PC-3 (cell line): ENCODE results near the gene PNPLA4. TPM values are rescaled to one million over a fixed set of nuclear protein-coding genes. Genes with fewer than 3 reads are reported as not detected.

Experiments used
- ATAC-seq: fragments of 200-7000 bp; cut with Tn5 transposase; 2 replicates; pipeline ENCODE4 v1.9.1; 2020; ENCODE audit warnings: mild to moderate bottlenecking, moderate library complexity
- BruUV-seq: library from RNA; stranded (reverse); fragments of 400-500 nt; replicated peaks from 2 replicates; lab custom pipeline; 2021; lab: Mats Ljungman, UMichigan
- CTCF ChIA-PET: fragments of 300-600 bp; sonication (Branson Sonifier 250); formaldehyde crosslinking; loops from one replicate; lab custom pipeline; 2022; ENCODE audit warnings: antibody characterized with exemption; lab: Charles Lee
- POLR2A ChIA-PET: fragments of 300-600 bp; sonication (Branson Sonifier 250); formaldehyde crosslinking; loops from one replicate; lab custom pipeline; 2022; ENCODE audit warnings: antibody characterized with exemption; ENCODE audit not compliant: unreplicated experiment; lab: Charles Lee
- DNase-seq: peaks from one replicate; pipeline ENCODE4 v3.0.0-alpha.2; 2015
- H2AFZ ChIP-seq: fragments of 300-600 bp; sonication (generic); 2 replicates; pipeline ENCODE4 v1.6.0; 2016; ENCODE audit warnings: antibody characterized with exemption, low read length
- H3F3A ChIP-seq: fragments of 300-600 bp; sonication (generic); one replicate; pipeline ENCODE4 v1.6.0; 2017; ENCODE audit warnings: antibody characterized with exemption, low read length, control low read depth, mild to moderate bottlenecking; ENCODE audit not compliant: unreplicated experiment
- H3K27ac ChIP-seq: fragments of 300-600 bp; sonication (generic); 2 replicates; pipeline ENCODE4 v1.5.1; 2016; ENCODE audit warnings: mild to moderate bottlenecking, low read length
- H3K27me3 ChIP-seq: fragments of 300-600 bp; sonication (generic); 2 replicates; pipeline ENCODE4 v1.6.1; 2016; ENCODE audit warnings: low read length, mixed read lengths
- H3K36me3 ChIP-seq: fragments of 300-600 bp; sonication (generic); 2 replicates; pipeline ENCODE4 v1.6.1; 2016; ENCODE audit warnings: low read depth, mixed run types, low read length, mixed read lengths
- H3K4me1 ChIP-seq: fragments of 300-600 bp; sonication (generic); 2 replicates; pipeline ENCODE4 v1.5.1; 2016; ENCODE audit warnings: low read length; ENCODE audit not compliant: insufficient read depth
- H3K4me2 ChIP-seq: fragments of 300-600 bp; sonication (generic); 2 replicates; pipeline ENCODE4 v1.6.0; 2016; ENCODE audit warnings: low read length
- H3K4me3 ChIP-seq: fragments of 300-600 bp; sonication (generic); 2 replicates; pipeline ENCODE4 v1.5.1; 2016; ENCODE audit warnings: mild to moderate bottlenecking, low read length, mixed read lengths
- H3K79me2 ChIP-seq: fragments of 300-600 bp; sonication (generic); 2 replicates; pipeline ENCODE4 v1.6.1; 2017; ENCODE audit warnings: low read length, mixed read lengths
- H3K9ac ChIP-seq: fragments of 300-600 bp; sonication (generic); 2 replicates; pipeline ENCODE4 v1.6.0; 2016; ENCODE audit warnings: mild to moderate bottlenecking, low read length
- H3K9me2 ChIP-seq: fragments of 300-600 bp; sonication (generic); replicated peaks from 2 replicates; pipeline ENCODE4 v1.6.1; 2016; ENCODE audit warnings: mixed run types, low read length, mixed read lengths
- H3K9me3 ChIP-seq: fragments of 300-600 bp; sonication (generic); 2 replicates; pipeline ENCODE4 v1.6.1; 2016; ENCODE audit warnings: low read length, mixed read lengths
- H4K20me1 ChIP-seq: fragments of 300-600 bp; sonication (generic); 2 replicates; pipeline ENCODE4 v1.6.1; 2016; ENCODE audit warnings: low read length, mixed read lengths
- CTCF ChIP-seq: fragments of 300-600 bp; sonication (generic); conservative IDR thresholded peaks from 2 replicates; pipeline ENCODE4 v1.5.1; 2017; ENCODE audit warnings: antibody characterized with exemption, low read depth, mild to moderate bottlenecking, low read length
- EZH2 ChIP-seq: fragments of 300-600 bp; sonication (generic); IDR thresholded peaks from one replicate; pipeline ENCODE4 v1.6.1; 2017; ENCODE audit warnings: antibody characterized with exemption, mild to moderate bottlenecking, low read length; ENCODE audit not compliant: unreplicated experiment
- EZH2phosphoT487 ChIP-seq: fragments of 300-600 bp; sonication (generic); IDR thresholded peaks from 2 replicates; pipeline ENCODE4 v1.6.1; 2018; ENCODE audit warnings: mild to moderate bottlenecking, antibody characterized with exemption, low read length, borderline replicate concordance
- intact Hi-C: fragments of 100-400 bp; cut with micrococcal nuclease; formaldehyde crosslinking; loops from 2 replicates; pipeline ENCODE4 v1.9.0; 2023
- total RNA-seq: library from RNA; depleted of rRNA; stranded (reverse); fragments of >200 nt; gene quantifications from 2 replicates; pipeline ENCODE4 v1.2.3, GENCODE V29; 2014

Gene PNPLA4
- total RNA-seq, 1 experiment from 2014 or later: 29.4 TPM

- no peak for TF ChIP-seq EZH2phosphoT487
- TF ChIP-seq EZH2: no peak
- no peak for TF ChIP-seq CTCF
- Histone ChIP-seq H3K4me3 (no peak overlapping the region), H3K4me2 (no peak overlapping the region), H4K20me1 (no peaks in the 10 kb centered on the region), H3K9ac (no peak overlapping the region), H3K79me2 (no peaks in the 10 kb centered on the region), H3K27ac (no peak overlapping the region), H3K36me3 (no peaks in the 10 kb centered on the region), H3K9me2 (no peaks in the 10 kb centered on the region), H3K4me1 (no peaks in the 10 kb centered on the region), H3F3A (no peaks in the 10 kb centered on the region), H2AFZ (no peak overlapping the region), H3K9me3 (no peaks in the 10 kb centered on the region), H3K27me3 (no peaks in the 10 kb centered on the region)
- POLR2A ChIA-PET: no interaction called here
- ATAC-seq (no peak), DNase-seq (no peak)
- intact Hi-C loops: no loop called here
- CTCF ChIA-PET: no interaction called here
- BruUV-seq: no TSS peak
Measured at GRCh38 chrX:7950865-7951264, 23.7 kb upstream of the PNPLA4 start.

DNA sequence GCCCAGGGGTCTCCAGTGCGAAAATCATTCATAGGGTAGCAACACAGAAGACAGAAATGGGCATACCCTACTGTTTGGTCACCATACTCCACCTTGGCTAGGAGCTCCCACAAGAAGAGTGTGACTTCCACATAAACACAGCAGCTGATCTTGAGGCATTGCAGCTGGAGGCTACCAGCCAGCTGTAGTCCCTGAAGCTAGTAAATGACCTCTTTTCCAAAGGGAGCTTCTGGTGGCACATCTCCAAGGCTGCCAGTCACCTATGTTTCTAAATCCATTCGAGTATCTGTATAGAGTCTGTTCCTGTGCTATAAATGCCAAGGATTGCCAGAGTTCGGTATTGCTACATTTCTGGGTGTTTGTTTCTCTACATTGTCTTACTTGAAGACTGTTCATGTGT lies 21.3 kb upstream of the PNPLA4 start:
- Histone ChIP-seq H3K27me3 (no peaks in the 10 kb centered on the region), H3K36me3 (no peaks in the 10 kb centered on the region), H3K9me2 (no peaks in the 10 kb centered on the region), H3K27ac (no peak overlapping the region), H3K4me1 (no peaks in the 10 kb centered on the region), H3K9ac (no peak overlapping the region), H3K9me3 (no peaks in the 10 kb centered on the region), H2AFZ (no peak overlapping the region), H3F3A (no peaks in the 10 kb centered on the region), H3K79me2 (no peaks in the 10 kb centered on the region), H4K20me1 (no peaks in the 10 kb centered on the region), H3K4me2 (no peak overlapping the region), H3K4me3 (no peak overlapping the region)
- no peak for TF ChIP-seq EZH2phosphoT487
- no peak for TF ChIP-seq EZH2
- no peak for TF ChIP-seq CTCF
- DNase-seq (no peak), ATAC-seq (no peak)
- POLR2A ChIA-PET: no interaction called here
- intact Hi-C loops: no loop called here
- CTCF ChIA-PET: no interaction called here
- no TSS peak for BruUV-seq

DNA sequence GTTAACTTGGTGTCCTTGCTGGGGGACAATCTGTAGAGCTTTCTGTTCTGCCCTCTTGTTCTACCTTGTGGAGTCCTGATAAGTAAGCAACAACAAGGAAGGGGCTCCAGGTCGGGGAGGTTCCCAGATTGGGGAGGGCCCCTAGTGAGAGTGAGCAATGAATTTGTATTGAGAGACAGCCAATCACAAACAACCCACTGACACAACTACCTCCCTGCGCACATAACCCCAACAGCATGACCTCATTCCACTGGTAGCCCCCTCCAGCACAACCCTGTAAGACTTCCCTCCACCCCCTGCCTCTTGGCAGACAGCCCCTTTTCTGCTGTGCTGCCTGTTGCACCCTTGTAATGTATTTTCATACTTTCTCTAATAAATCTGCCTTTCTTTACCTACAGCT lies 19.7 kb upstream of the PNPLA4 start:
- no peak overlapping the region for H3K27ac ChIP-seq
- ChIA-PET POLR2A (no interaction called here), CTCF (no interaction called here)
- H3K27me3 ChIP-seq: no peaks in the 10 kb centered on the region
- intact Hi-C loops: no loop called here
- DNase-seq (no peak), ATAC-seq (no peak)
- H3F3A ChIP-seq: no peaks in the 10 kb centered on the region
- TF ChIP-seq EZH2phosphoT487: no peak
- TF ChIP-seq CTCF: no peak
- no peak for TF ChIP-seq EZH2
- no peak overlapping the region for H2AFZ ChIP-seq
- no peak overlapping the region for H3K9ac ChIP-seq
- H3K9me2 ChIP-seq: no peaks in the 10 kb centered on the region
- H3K4me2 ChIP-seq: no peak overlapping the region
- H3K79me2 ChIP-seq: no peaks in the 10 kb centered on the region
- H4K20me1 ChIP-seq: no peaks in the 10 kb centered on the region
- H3K4me1 ChIP-seq: no peaks in the 10 kb centered on the region
- BruUV-seq: no TSS peak
- H3K36me3 ChIP-seq: no peaks in the 10 kb centered on the region
- no peaks in the 10 kb centered on the region for H3K9me3 ChIP-seq
- H3K4me3 ChIP-seq: no peak overlapping the region
